ENCODE results near the gene CPEB3. TPM values are rescaled to one million over a fixed set of nuclear protein-coding genes. Genes with fewer than 3 reads are reported as not detected.

The CPEB3 gene
- total and polyA plus RNA-seq, 2 donors (not counting 3 experiments of a cell fraction or from before 2014, with no cell fraction given): 0.80 to 2.2 TPM

- CTCF ChIA-PET: interaction anchor here (1.1 kb wide), 1 partner anchor 11 kb away, joined by 3 read pairs; no protein-coding TSS in a partner anchor
- H4K20me1 ChIP-seq (replicated peaks; ENCODE audit: control insufficient read depth, extremely low read depth, insufficient read depth, low read length): no peaks in the 10 kb centered on the region
- H3K9ac ChIP-seq (replicated peaks; ENCODE audit: extremely low read depth, insufficient read depth, low read length): no peak overlapping the region
- no TSS peak for BruUV-seq (replicated peaks)
- no peaks in the 10 kb centered on the region for H3K9me1 ChIP-seq (replicated peaks; ENCODE audit: control insufficient read depth, extremely low read depth, insufficient read depth, low read length)
- POLR2A ChIA-PET: no interaction called here
- no peak overlapping the region for H3K4me3 ChIP-seq (replicated peaks in 1 of 3; ENCODE audit: insufficient read depth in 1 of 3, low read depth in 1 of 3, low read length in 3 of 3)
- no peak for FAIRE-seq
- peaks cover 5% of the 10 kb centered on the region for H3K4me1 ChIP-seq (ENCODE audit: control insufficient read depth, extremely low read depth, insufficient read depth, low read length)
- no peak overlapping the region for H3K27ac ChIP-seq (ENCODE audit: insufficient read depth, low read depth, low read length)
- intact Hi-C loops (cut with micrococcal nuclease): no loop called here
- H3K79me2 ChIP-seq (ENCODE audit: control insufficient read depth, insufficient read depth, low read length): no peaks in the 10 kb centered on the region
- no peaks in the 10 kb centered on the region for H3K9me3 ChIP-seq (replicated peaks; ENCODE audit: control insufficient read depth, insufficient read depth, low read length)
- TF ChIP-seq POLR2A (IDR thresholded peaks at IDR 0.05; ENCODE audit: low read depth, low read length) (no peak), FOS (IDR thresholded peaks at IDR 0.05; ENCODE audit: borderline replicate concordance, insufficient read depth, low read length) (no peak), CTCF (IDR thresholded peaks at IDR 0.05; ENCODE audit: extremely low read depth in 1 of 2, insufficient read depth in 1 of 2, low read depth in 1 of 2, low read length in 2 of 2) (no peak), MYC (IDR thresholded peaks at IDR 0.05; ENCODE audit: low read depth, low read length) (no peak), GATA2 (IDR thresholded peaks at IDR 0.05; ENCODE audit: insufficient read depth, insufficient read length, low read depth, low read length) (no peak), EZH2 (IDR thresholded peaks at IDR 0.05; ENCODE audit: borderline replicate concordance, low read depth, low read length, severe bottlenecking) (no peak)
- TF ChIP-seq, protein P1, sequence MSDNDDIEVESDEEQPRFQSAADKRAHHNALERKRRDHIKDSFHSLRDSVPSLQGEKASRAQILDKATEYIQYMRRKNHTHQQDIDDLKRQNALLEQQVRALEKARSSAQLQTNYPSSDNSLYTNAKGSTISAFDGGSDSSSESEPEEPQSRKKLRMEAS (IDR thresholded peaks at IDR 0.05; ENCODE audit: insufficient read depth, insufficient read length): no peak
- H2AFZ ChIP-seq (ENCODE audit: low read depth, low read length): no peak overlapping the region
- dilution Hi-C loops (cut with MboI; ENCODE audit: extremely low pct_ligation_motif_present, low sequenced_read_pairs): no loop called here
- no peak overlapping the region for H3K4me2 ChIP-seq (ENCODE audit: insufficient read depth, low read length)
- H3K36me3 ChIP-seq (ENCODE audit: control insufficient read depth in 2 of 2, extremely low read depth in 1 of 2, insufficient read depth in 2 of 2, low read length in 2 of 2): no peaks in the 10 kb centered on the region
- H3K27me3 ChIP-seq (ENCODE audit: control insufficient read depth in 2 of 2, insufficient read depth in 2 of 2, low read length in 2 of 2): no peaks in the 10 kb centered on the region
- no peak for DNase-seq (ENCODE audit: low read depth, low spot score)
Observed at GRCh38 chr10:92177546-92177945, 113.3 kb downstream of the CPEB3 start.

All from endothelial cell of umbilical vein (primary cell).